Measurements from ENCODE around the gene DCST2.

GRCh38 chr1:154994591-154994990 is 39.0 kb downstream of the DCST2 start:
- TF ChIP-seq CTCF (IDR thresholded peaks at IDR 0.05 in 4 of 5, conservative IDR thresholded peaks at IDR 0.05 in 1 of 5) (no peak), POLR2A (IDR thresholded peaks at IDR 0.05) (no peak)
